GM04504 (cell line): ENCODE data around the gene PRKAR2A.
"Not testable (repeated sequence)": the region's sequence is repeated elsewhere in the genome, so short reads cannot be mapped to it uniquely, and the experiment has no call there.

Source experiments
- DNase-seq: peaks from one replicate; pipeline ENCODE4 v3.0.0-alpha.2; 2012; ENCODE audit warnings: low read depth

Gene PRKAR2A

GRCh38 chr3:48835650-48836366, 11.9 kb downstream of the PRKAR2A start:
- DNase-seq = no peak

DNA sequence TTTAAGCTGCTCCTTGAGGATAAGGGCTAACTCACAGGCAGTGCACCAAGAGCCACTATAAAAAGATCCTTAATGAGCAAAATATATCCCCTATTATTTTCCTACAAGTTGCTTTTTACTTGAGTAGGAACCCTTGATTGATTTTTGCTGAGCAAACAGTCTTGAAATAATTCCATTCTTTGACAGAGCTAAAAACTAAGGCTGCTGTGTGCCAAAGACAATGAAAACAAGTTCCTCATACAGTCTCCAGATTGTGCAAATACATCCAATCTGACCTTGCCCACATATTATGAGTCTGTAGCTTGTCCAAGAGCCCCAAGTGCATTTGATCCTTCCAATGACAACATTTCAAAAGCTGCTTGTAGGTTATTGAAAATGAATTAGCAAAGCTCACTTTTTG, 15.0 kb downstream of the PRKAR2A start:
- no peak for DNase-seq

- peak; percentile 32 for DNase-seq
Observed at GRCh38 chr3:48830715-48831114, 17.0 kb downstream of the PRKAR2A start.

DNA sequence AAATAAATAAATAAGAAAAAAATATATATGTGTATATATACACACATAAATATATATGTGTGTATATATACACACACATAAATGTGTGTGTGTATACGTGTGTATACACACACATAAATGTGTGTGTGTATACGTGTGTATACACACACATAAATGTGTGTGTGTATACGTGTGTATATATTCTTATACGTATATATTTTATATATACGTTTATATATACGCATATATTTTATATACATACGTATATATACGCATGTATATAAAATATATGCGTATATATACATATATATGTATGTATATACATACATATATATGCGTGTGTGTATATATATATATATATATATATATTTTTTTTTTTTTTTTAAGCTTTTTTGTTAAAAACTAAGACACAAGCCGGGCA, 18.1 kb downstream of the PRKAR2A start:
- not testable (repeated sequence) for DNase-seq

DNA sequence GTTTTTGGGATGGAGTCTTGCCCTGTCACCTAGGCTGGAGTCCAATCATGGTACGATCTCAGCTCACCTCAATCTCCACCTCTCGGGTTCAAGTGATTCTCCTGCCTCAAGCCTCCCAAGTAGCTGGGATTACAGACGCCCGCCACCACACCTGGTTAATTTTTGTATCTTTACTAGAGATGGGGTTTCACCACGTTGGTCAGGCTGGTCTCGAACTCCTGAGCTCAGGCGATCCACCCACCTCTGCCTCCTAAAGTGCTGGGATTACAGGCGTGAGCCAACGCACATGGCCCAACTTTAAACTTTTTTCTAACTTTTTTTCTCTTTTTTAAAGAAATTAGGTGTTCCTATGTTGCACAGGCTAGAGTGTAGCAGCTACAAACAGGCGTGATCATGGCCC, 19.8 kb downstream of the PRKAR2A start:
- not testable (repeated sequence) for DNase-seq

DNA sequence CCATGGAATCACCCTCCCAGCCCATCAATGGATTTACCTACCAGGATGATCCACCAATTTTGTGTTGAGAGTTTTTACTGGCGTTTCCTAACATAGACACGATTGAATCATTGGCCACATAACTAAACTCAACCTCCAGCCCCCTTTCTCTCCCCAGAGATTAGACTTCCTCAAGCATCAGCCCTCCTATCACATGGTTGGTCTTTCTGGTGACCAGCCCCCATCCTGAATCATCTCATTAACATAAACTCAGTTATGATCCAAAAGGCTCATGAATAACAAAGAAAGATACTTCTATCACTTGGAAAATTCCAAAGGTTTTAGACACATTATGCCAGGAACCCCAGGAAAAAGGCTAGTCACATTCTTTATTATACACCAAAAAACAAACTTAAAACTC, 21.2 kb downstream of the PRKAR2A start:
- peak; percentile 67 for DNase-seq

- no peak for DNase-seq
Observed at GRCh38 chr3:48820612-48821324, 26.9 kb downstream of the PRKAR2A start.

- no peak for DNase-seq
Observed at GRCh38 chr3:48819234-48820221, 28.1 kb downstream of the PRKAR2A start.

DNA sequence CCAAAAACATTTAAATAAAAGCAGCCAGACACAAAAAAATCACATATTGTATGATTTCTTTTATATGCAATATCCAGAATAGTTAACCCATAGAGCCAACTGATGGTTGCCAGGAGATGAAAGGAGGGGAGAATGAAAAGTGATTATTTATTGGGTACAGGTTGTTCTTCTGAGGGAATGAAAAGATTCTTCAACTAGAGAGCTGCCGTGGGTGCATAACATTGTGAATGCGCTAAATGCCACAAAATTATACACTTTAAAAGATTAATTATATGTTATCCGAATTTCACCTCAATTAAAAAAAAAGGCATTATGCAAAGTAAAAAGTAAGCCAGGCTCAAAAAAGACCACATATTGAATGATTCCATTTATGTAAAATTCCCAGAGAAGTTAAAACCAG, 36.1 kb downstream of the PRKAR2A start:
- no peak for DNase-seq

GRCh38 chr3:48804930-48805329, 42.7 kb downstream of the PRKAR2A start:
- no peak for DNase-seq

DNA sequence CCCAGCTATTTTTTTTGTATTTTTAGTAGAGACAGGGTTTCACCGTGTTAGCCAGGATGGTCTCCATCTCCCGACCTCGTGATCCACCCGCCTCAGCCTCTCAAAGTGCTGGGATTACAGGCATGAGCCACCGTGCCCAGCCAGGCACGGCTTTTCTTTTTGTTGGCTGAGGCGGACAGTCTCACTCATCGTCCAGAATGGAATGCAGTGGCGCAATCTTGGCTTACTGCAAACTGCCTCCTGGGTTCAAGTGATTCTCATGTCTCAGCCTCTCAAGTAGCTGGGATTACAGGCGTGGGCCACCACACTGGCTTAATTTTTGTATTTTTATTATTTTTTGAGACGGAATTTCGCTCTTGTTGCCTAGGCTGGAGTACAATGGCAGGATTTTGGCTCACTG, 46.8 kb downstream of the PRKAR2A start:
- DNase-seq = not testable (repeated sequence)

DNA sequence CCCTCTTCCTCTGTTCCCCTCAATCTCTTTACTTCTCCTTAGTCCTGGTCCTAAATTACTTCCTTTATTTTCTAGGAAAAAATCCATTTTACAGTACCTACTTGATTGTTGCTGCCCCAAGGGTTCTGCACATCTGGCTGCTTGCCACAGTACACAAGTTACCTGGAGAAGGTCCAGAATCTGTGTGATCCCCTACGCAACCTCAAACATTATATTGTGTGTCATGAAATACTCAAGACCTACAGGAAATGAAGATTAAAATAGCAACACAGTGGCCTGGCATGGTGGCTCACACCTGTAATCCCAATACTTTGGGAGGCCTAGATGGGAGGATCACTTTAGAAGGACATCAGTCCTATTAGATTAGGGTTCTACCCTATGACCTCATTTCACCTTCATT, 48.7 kb downstream of the PRKAR2A start:
- no peak for DNase-seq

- no peak for DNase-seq
Observed at GRCh38 chr3:48797626-48798025, 50.0 kb downstream of the PRKAR2A start.

DNA sequence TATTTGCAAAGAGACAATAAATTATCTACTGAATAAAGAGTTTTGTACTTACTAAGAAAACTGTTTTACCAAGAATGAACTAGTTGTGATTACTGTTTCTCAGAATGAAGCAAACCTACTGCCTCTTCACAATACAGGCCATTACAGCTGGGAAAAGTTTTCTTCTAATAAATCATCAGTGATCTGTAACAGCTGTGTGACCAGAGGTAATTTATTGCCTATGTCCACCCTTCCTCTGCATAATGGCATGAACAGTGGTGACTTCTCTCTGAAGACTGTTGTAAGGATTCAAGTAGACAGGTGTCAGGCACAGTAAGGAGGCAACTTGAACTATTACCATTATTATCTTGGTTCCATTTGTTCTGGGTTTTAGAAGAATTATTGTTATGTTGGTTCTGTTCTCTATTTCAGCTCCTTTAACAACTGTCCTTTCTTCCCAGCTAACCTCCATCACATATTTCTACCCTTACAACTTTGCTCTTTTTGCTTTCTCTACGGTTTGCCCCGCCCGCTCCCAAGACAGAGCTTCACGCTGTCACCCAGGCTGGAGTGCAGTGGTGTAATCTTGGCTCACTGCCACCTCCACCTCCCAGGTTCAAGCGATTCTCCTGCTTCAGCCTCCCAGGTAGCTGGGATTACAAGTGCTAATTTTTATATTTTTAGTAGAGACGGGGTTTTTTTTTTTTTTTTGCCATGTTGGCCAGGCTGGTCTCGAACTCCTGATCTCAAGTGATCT, 51.5 kb downstream of the PRKAR2A start:
- no peak for DNase-seq

DNA sequence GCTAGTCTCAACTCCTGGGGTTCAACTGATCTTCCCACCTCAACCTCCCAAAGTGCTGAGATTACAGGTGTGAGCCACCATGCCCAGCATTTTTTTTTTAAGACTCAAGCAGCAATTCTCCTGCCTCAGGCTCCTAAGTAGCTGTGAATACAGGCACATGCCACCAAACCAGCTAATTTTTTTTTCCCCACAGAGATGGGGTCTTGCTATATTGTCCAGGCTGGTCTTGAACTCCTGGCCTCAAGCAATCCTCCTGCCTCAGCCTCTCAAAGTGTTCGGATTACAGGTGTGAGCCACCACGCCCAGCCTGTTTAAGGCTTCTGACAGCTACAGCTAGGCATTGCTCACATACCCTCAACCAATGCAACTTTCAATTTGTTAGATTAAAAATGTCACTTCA, 54.2 kb downstream of the PRKAR2A start:
- DNase-seq = not testable (repeated sequence)

DNA sequence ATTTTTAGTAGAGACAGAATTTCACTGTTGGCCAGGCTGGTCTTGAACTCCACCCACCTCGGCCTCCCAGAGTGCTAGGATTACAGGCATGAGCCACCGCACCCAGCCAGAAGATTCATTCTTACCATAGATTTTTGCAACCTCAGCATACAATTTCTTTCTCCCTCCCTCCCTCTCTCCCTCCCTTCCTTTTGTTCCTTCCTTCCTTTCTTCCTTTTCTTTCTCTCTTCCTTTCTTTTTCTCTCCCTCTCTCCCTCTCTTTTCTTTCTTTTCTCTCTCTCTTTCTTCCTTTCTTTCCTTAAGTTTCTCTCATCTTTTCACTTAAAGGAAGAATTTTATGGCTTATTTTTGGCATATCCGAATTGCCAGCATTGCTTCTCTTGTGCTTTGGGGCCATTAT, 58.0 kb downstream of the PRKAR2A start:
- no peak for DNase-seq

GRCh38 chr3:48788544-48789162, 59.0 kb downstream of the PRKAR2A start:
- DNase-seq = no peak

- peak; percentile 4 for DNase-seq
Observed at GRCh38 chr3:48784426-48785120, 63.1 kb downstream of the PRKAR2A start.

- DNase-seq = no peak
Observed at GRCh38 chr3:48783304-48783703, 64.4 kb downstream of the PRKAR2A start.

DNA sequence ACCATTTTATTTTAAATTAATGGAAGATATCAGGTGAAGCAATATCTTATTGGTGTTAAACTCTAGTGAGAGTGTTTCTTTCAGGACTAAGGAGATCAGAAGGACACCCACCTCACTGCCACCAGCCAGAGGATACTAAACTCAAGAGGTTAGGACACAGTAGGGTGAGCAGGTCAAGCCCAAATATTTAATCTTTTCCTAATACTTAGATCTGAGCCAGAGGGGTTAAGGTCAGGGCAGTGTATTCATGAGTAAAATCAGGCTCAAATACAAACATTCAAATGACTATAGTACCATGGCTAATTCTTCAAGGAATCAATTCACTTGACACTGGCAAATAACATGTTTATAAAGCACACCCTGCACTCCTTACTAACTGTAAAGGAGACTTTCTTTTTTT, 65.6 kb downstream of the PRKAR2A start:
- no peak for DNase-seq

DNA sequence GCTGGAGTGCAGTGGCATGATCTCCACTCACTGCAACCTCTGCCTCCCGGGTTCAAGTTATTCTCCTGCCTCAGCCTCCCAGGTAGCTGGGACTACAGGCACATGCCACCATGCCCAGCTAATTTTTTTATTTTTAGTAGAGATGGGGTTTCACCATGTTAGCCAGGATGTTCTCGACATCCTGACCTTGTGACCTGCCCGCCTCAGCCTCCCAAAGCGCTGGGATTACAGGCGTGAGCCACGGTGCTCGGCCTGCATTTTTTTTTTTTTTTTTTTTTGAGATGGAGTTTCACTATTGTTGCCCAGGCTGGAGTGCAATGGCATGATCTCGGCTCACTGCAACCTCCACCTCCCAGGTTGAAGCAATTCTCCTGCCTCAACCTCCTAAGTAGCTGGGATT, 69.1 kb downstream of the PRKAR2A start:
- not testable (repeated sequence) for DNase-seq
